Adrenal gland (tissue), 5 donors: ENCODE data around the gene ACAD8.

Experiments used
- CTCF ChIP-seq, 6 experiments: fragments of 450-650 bp in 4 of 6; fragments of 200-600 bp in 2 of 6; sonication (generic) in 1 of 6; IDR thresholded peaks; 1 replicate in 5 of 6; 2 replicates in 1 of 6; pipeline versions ENCODE4 v1.5.1 to v1.8.0; 2016 to 2021; ENCODE audit warnings: antibody characterized with exemption in 6 of 6, mild to moderate bottlenecking in 2 of 6, moderate library complexity in 1 of 6
- POLR2A ChIP-seq, 2 donors: fragments of 450-650 bp; IDR thresholded peaks; one replicate each; pipeline ENCODE4 v1.6.1; 2017; ENCODE audit warnings: antibody characterized with exemption in 2 of 2, mild to moderate bottlenecking in 2 of 2, moderate library complexity in 1 of 2
- donor health status: DM: no; HTN: no; CAD: no.

GRCh38 chr11:134267966-134268365 is 14.6 kb downstream of the ACAD8 start:
- no peak for TF ChIP-seq POLR2A (IDR thresholded peaks at IDR 0.05)
- no peak for TF ChIP-seq CTCF (IDR thresholded peaks at IDR 0.05)
